ENCODE data around the gene ARL2. TPM values are rescaled to one million over a fixed set of nuclear protein-coding genes. Genes with fewer than 3 reads are reported as not detected.
"Not testable (repeated sequence)": the region's sequence is repeated elsewhere in the genome, so short reads cannot be mapped to it uniquely, and the experiment has no call there.

The ARL2 gene
- total and polyA plus RNA-seq, 7 donors = 109 to 171 (median 154) TPM

DNA sequence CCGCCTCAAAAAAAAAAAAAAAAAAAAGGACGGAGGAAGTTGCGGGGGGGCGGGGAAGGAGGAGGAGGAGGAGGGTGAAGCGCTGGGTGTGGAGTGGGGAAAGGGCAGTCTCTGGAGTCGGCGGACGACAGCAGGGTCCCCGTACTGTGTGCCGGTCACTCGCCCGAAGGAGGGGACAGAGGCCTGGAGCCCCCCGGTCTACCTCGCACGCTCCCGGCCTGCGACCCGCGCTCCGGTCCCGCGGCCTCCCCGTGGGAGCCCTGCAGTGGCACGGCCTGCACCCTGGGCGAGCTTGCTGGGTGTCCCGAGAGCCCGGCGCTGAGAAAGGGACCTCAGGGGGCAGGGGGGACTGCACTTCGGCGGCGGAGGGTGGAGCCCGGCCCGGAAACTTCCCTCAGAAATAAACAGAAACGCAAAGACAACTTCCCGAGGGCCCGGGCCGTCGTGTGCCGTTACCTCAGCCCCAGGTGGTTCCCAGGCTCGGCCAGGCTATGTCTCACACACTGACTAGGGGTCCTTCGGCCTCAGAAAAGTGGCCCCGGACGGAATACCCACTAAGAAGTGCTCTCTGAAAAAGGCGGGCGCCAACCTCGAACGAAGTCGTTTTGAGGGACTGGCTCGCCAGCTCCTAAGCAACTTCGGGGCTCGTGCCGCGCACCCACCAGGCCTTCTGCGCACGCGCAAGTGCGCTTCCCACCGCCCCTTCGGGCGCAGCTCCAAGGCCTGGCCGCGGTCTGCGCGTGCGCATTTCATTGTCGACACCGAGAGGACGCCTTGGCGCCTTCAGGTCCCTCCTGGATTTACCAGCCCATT lies 42.3 kb upstream of the ARL2 start, which contains the start of gene MAJIN:
Gene MAJIN (minus strand): TSS at position 688 of the 813 bp plus-strand sequence. CDS start 12,703 bp downstream, outside the sequence.
- DNase-seq (peak; percentile 87 to 95), ATAC-seq (peak; percentile 80 to 98 (median 90))
- H3K36me3 ChIP-seq (ENCODE audit: insufficient read depth in 1 of 2, low read depth in 1 of 2) = no peaks in the 10 kb centered on the region
- H3K4me3 ChIP-seq = peak within 1 kb of the TSS; percentile 61
- no peak within 1 kb of the TSS for H3K27ac ChIP-seq
- H3K9me3 ChIP-seq = no peaks in the 10 kb centered on the region
- intact Hi-C loops (cut with DNase I) = no loop called here
- H3K27me3 ChIP-seq (ENCODE audit: insufficient read depth in 3 of 3, low read length in 2 of 3) = no peaks in the 10 kb centered on the region
- WGBS, 3 donors = 6 to 16% (median 16%) methylated on average over 48 to 68 of the region's 69 CpGs
- no peak for TF ChIP-seq CTCF (IDR thresholded peaks at IDR 0.05)
- peaks cover 11% of the 10 kb centered on the region for H3K4me1 ChIP-seq

DNA sequence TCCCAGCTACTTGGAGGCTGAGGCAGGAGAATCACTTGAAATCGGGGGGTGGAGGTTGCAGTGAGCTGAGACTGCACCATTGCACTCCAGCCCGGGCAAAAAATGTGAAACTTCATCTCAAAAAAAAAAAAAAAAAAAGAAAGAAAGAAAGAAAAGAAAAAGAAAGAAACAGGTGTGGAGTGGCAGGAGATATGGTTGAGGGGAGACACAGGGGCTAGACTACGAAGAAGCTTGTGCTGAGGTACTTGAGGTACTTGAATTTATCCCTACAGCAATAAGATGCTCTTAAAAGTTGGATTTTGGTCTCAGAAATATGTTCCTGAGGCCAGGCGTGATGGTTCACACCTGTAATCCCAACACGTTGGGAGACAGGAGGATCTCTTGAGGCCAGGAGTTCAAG lies 39.8 kb upstream of the ARL2 start:
- 70 to 80% (median 72%) methylated on average over 5 of the region's 5 CpGs for WGBS, 3 donors
- no peak for DNase-seq
- ATAC-seq = no peak
- intact Hi-C loops (cut with DNase I) = no loop called here
- TF ChIP-seq CTCF (IDR thresholded peaks at IDR 0.05) = no peak
- H3K36me3 ChIP-seq (ENCODE audit: insufficient read depth in 1 of 2, low read depth in 1 of 2) = no peaks in the 10 kb centered on the region
- no peak overlapping the region for H3K27ac ChIP-seq
- H3K27me3 ChIP-seq (ENCODE audit: insufficient read depth in 3 of 3, low read length in 2 of 3) = no peaks in the 10 kb centered on the region
- no peaks in the 10 kb centered on the region for H3K9me3 ChIP-seq
- H3K4me1 ChIP-seq = peaks cover 11% of the 10 kb centered on the region
- H3K4me3 ChIP-seq = no peak overlapping the region

- 45 to 68% (median 63%) methylated on average over 2 of the region's 2 CpGs for WGBS, 3 donors
- no peak for TF ChIP-seq CTCF (IDR thresholded peaks at IDR 0.05)
- Histone ChIP-seq H3K27me3 (ENCODE audit: insufficient read depth in 3 of 3, low read length in 2 of 3) (no peaks in the 10 kb centered on the region), H3K4me1 (peaks cover 8% of the 10 kb centered on the region), H3K9me3 (no peaks in the 10 kb centered on the region), H3K36me3 (ENCODE audit: insufficient read depth in 1 of 2, low read depth in 1 of 2) (no peaks in the 10 kb centered on the region), H3K27ac (no peak overlapping the region), H3K4me3 (no peak overlapping the region)
- DNase-seq = no peak
- intact Hi-C loops (cut with DNase I) = no loop called here
- ATAC-seq = no peak
These were observed 37.3 kb upstream of the ARL2 start for GRCh38 chr11:64976651-64977050.

- H3K36me3 ChIP-seq (ENCODE audit: insufficient read depth in 1 of 2, low read depth in 1 of 2); ATAC-seq; H3K27me3 ChIP-seq (ENCODE audit: insufficient read depth in 3 of 3, low read length in 2 of 3); H3K9me3 ChIP-seq; H3K4me1 ChIP-seq; H3K4me3 ChIP-seq; DNase-seq; H3K27ac ChIP-seq; intact Hi-C loops (cut with DNase I): not testable (repeated sequence)
- WGBS, 3 donors = 70 to 87% (median 86%) methylated on average over 4 to 5 of the region's 5 CpGs
These were observed 30.6 kb upstream of the ARL2 start for GRCh38 chr11:64983339-64983738.

DNA sequence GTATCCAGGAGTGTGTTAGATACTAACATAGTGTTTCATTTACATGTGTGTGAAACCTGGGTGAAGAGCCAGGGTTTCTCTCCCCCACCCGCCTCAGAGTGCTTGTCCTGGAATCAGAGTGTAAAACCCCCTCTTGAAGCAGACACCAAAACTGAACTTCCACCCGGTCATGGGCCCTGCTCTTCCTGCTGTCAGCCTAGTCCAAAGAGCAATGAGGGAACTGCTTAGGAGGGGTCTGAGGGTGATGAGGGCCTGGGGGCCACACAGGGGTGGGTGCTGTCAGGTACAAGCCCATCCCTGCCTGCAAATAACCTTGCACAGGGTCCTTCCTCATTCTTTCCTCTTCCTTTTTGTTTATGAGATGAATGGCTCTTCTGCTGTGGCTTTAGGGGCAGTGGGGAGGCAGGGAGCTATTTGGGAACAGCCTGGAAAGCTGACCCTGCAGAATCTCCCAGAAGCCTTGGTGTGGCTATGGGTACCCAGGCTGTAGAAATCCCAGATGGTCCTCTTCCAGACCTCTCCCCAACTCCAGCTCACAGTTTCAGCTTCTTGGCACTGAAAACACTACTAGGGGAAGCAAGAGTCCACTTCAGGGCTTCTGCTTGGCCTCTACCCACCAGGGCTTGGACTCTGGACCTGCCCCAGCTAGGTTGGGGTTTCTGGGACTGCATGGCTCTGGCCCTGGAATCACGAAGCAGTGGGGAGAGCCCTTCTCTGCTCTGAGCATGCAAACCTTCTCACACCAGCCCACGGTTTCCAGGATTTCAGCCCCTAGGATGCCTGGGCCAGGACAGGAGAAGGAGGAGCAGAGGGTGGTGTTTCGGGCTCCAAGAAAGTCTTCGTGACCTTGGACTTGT lies 25.7 kb upstream of the ARL2 start:
- Histone ChIP-seq H3K4me1 (peaks cover 3% of the 10 kb centered on the region), H3K4me3 (no peak overlapping the region), H3K27me3 (ENCODE audit: insufficient read depth in 3 of 3, low read length in 2 of 3) (no peaks in the 10 kb centered on the region), H3K36me3 (ENCODE audit: insufficient read depth in 1 of 2, low read depth in 1 of 2) (peaks cover 0 to 7% of the 10 kb centered on the region in 2 donors), H3K9me3 (no peaks in the 10 kb centered on the region), H3K27ac (no peak overlapping the region)
- WGBS, 3 donors = 80 to 85% (median 85%) methylated on average over 6 of the region's 6 CpGs
- no peak for DNase-seq
- TF ChIP-seq CTCF (IDR thresholded peaks at IDR 0.05) = no peak
- intact Hi-C loops (cut with DNase I) = no loop called here
- ATAC-seq = no peak
